NCI-H1092 (cell line): ENCODE results near the gene MIB2.

Experiments used
- DNase-seq: peaks from one replicate; lab custom pipeline; 2025; lab: John Stamatoyannopoulos, UW

MIB2 gene

GRCh38 chr1:1614204-1614953 lies 921 bp upstream of the MIB2 start:
- DNase-seq, result no peak

- no peak for DNase-seq
Measured at GRCh38 chr1:1614954-1615255, 395 bp upstream of the MIB2 start.

GRCh38 chr1:1616045-1616790 lies 918 bp downstream of the MIB2 start:
- no peak for DNase-seq

- DNase-seq, result no peak
Measured at GRCh38 chr1:1616838-1617237, 1.5 kb downstream of the MIB2 start.

- no peak for DNase-seq
Measured at GRCh38 chr1:1617516-1617915, 2.2 kb downstream of the MIB2 start.

- no peak for DNase-seq
Measured at GRCh38 chr1:1617925-1618324, 2.6 kb downstream of the MIB2 start.

GRCh38 chr1:1618396-1619068 lies 3.2 kb downstream of the MIB2 start:
- no peak for DNase-seq

- DNase-seq, result no peak
Measured at GRCh38 chr1:1619917-1620361, 4.6 kb downstream of the MIB2 start.

GRCh38 chr1:1620433-1621139 lies 5.3 kb downstream of the MIB2 start:
- no peak for DNase-seq

- no peak for DNase-seq
Measured at GRCh38 chr1:1621173-1622009, 6.1 kb downstream of the MIB2 start.

- DNase-seq, result no peak
Measured at GRCh38 chr1:1622010-1622787, 6.9 kb downstream of the MIB2 start.

- no peak for DNase-seq
Measured at GRCh38 chr1:1622788-1623094, 7.4 kb downstream of the MIB2 start.

GRCh38 chr1:1623181-1623630 lies 7.9 kb downstream of the MIB2 start:
- DNase-seq, result no peak

GRCh38 chr1:1623631-1624442 lies 8.5 kb downstream of the MIB2 start:
- no peak for DNase-seq

GRCh38 chr1:1624443-1625403 lies 9.4 kb downstream of the MIB2 start:
- DNase-seq, result no peak

GRCh38 chr1:1625404-1625775 lies 10.1 kb downstream of the MIB2 start:
- DNase-seq, result no peak

GRCh38 chr1:1625824-1626206 lies 10.5 kb downstream of the MIB2 start:
- DNase-seq, result no peak

- no peak for DNase-seq
Measured at GRCh38 chr1:1626207-1627141, 11.2 kb downstream of the MIB2 start.
